Measurements from ENCODE around the gene CPOX. TPM values are rescaled to one million over a fixed set of nuclear protein-coding genes. Genes with fewer than 3 reads are reported as not detected.

The CPOX gene
- total and polyA plus RNA-seq, 2 of the 8 experiments (the other 6 are each of a cell fraction or from before 2014, with no cell fraction given): 17.4 to 27.0 TPM

DNA sequence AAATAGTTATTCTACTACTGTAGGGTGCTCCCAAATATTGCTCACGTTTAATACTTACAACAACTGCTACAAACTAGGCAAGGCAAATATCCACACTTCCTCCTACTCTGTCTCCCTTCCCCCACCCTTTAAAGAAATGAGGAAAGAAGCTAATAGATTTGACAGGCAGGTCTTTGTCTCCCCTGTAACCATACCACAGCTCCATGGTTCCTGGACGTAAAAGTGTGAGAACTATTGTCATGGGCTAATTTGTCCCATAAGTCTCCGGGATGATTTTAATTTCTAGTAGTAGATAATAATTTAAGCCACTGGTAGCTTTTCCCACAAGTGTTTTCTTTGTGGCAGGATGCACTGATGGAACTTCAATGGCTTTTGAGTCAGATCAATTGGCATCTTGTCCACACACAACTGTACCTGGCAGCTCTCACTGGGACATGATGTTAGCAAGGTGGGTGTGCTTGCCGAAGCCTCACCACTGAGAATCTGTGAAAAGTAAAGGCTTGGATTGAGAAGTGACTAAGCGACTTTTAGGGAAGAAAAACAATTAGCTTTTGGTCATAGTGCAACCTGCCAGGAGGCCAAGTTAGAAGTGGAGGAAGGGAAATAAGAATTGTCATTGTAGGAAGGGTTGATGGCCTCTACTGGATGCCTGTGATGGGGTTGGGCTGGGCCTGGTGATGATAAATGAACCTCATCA lies 1.4 kb upstream of the CPOX start (continued):
- TF ChIP-seq, protein P1, sequence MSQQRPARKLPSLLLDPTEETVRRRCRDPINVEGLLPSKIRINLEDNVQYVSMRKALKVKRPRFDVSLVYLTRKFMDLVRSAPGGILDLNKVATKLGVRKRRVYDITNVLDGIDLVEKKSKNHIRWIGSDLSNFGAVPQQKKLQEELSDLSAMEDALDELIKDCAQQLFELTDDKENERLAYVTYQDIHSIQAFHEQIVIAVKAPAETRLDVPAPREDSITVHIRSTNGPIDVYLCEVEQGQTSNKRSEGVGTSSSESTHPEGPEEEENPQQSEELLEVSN (IDR thresholded peaks at IDR 0.05): no peak
- TF ChIP-seq TAF1 (IDR thresholded peaks at IDR 0.05; ENCODE audit: low read depth, low read length) (no peak), CREB1 (IDR thresholded peaks at IDR 0.05) (no peak), EZH2 (IDR thresholded peaks at IDR 0.05; ENCODE audit: low read depth, low read length, severe bottlenecking) (no peak)
- TF ChIP-seq, protein P2, sequence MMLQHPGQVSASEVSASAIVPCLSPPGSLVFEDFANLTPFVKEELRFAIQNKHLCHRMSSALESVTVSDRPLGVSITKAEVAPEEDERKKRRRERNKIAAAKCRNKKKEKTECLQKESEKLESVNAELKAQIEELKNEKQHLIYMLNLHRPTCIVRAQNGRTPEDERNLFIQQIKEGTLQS (IDR thresholded peaks at IDR 0.05; ENCODE audit: insufficient read depth, low read depth, low read length): no peak
